ENCODE results near the gene CDH9. TPM values are rescaled to one million over a fixed set of nuclear protein-coding genes. Genes with fewer than 3 reads are reported as not detected.

CDH9 gene, protein sequence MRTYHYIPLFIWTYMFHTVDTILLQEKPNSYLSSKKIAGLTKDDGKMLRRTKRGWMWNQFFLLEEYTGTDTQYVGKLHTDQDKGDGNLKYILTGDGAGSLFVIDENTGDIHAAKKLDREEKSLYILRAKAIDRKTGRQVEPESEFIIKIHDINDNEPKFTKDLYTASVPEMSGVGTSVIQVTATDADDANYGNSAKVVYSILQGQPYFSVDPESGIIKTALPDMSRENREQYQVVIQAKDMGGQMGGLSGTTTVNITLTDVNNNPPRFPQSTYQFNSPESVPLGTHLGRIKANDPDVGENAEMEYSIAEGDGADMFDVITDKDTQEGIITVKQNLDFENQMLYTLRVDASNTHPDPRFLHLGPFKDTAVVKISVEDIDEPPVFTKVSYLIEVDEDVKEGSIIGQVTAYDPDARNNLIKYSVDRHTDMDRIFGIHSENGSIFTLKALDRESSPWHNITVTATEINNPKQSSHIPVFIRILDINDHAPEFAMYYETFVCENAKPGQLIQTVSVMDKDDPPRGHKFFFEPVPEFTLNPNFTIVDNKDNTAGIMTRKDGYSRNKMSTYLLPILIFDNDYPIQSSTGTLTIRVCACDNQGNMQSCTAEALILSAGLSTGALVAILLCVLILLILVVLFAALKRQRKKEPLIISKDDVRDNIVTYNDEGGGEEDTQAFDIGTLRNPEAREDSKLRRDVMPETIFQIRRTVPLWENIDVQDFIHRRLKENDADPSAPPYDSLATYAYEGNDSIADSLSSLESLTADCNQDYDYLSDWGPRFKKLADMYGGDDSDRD
- 0.27 TPM in 1 of 2 replicates, not detected in the other for total RNA-seq (2014; rRNA removed; shearing (Covaris generic))

DNA sequence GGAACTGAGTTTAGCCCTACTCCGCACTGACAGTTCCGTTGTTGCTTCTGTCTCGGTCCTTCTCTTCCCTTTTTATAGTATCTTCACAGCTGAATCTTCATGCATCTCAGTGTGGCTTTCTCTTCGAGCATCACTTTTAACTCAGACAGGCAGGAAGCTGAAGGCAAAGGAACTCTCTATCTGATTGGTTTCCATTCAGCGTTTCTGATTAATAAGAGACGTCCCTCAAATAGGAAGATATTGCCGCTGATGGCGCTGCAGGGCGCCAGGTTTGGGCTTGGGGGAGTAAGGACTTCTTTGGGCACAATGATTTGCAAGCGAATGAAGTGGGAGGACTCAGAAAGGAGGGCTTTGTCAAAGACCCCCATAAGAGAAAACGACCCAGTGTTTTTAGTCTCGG is at the start of gene CDH9:
CDH9 (minus strand) TSS at position 111 of the 400 bp plus-strand sequence. CDS start 50,253 bp downstream, outside the sequence.

Measured in A375 (cell line).